GM18907 (cell line): ENCODE measurements around the gene PPP4R3B.

Experiments used
- ATAC-seq: cut with Tn5 transposase; IDR thresholded peaks from one replicate; pipeline ENCODE4 v1.9.1; 2021; ENCODE audit warnings: mild to moderate bottlenecking, moderate library complexity; ENCODE audit not compliant: unreplicated experiment

Gene PPP4R3B

GRCh38 chr2:55519938-55520885 lies 97.2 kb downstream of the PPP4R3B start:
- peak; percentile 17 for ATAC-seq

GRCh38 chr2:55518841-55519165 lies 98.6 kb downstream of the PPP4R3B start:
- peak; percentile 3 for ATAC-seq

DNA sequence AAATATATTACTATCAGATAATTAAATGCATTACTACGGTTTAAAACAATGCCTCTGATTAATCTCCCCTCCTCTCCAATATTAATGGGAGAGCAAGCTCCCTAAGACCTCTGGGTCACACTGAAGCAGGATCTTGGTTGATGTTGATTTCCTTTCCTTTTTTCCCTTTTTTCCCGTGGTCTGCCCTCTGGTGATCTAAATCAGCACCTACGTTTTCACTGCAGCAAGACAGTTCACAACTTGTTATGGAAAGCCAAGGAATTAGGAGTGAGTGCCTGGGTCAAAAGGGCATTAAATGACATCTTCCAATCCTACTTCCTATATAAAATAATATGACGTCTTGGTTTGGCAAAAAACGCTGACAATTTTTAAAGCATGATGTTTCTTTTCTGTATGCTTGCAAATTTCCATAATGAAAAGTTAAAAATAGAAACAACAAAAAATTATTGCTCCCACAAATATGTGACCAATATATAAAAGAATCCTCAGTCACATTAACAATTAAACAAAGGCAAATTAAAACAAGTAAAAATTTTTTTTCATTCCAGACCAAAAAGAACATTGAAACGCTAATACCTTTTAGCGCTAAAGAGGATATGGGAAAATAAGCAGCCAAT lies 105.8 kb downstream of the PPP4R3B start:
- ATAC-seq: no peak

- ATAC-seq: no peak
These were observed 114.8 kb downstream of the PPP4R3B start for GRCh38 chr2:55502590-55503141.

DNA sequence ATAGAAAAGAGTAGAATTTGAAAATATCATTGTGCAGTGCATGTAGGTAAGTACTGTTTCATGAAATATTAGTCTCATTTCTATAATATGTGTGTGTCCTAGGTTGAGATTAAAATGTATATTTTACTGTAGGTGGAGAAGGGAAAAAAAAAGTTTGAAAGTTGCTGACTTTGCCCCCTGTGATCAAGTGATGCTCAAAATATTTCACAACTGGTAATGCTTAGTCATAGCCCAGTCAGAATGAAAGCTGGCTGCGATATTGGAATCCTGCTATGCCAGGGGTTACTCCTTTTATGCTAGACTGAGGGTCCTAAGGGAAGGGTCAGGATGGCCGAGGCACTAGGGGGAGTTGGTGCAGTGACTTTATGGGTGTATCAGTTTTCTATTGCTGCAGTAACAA lies 117.4 kb downstream of the PPP4R3B start:
- no peak for ATAC-seq

DNA sequence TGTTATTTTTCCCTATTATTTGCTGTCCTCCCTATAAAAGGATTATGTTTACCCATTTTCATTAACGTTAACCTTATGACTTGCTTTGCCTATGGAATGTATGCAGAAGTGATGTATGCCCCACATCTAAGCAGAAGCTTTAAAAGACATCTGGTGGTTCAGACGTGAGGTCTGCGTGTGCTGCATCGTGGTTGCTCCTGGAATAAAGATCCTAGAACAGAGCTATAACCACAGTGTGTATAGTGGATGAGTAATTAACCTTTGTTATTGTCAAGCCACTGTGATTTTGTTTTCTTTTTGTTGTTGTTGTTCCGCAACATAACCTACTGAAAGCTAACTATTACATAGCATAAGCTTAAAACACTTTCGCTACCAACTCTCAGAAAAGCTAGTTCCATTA lies 118.8 kb downstream of the PPP4R3B start:
- ATAC-seq: no peak
